K562 (cell line): Measurements from ENCODE around the gene MALAT1. TPM values are rescaled to one million over a fixed set of nuclear protein-coding genes. Genes with fewer than 3 reads are reported as not detected.

Experiments used
- BRD9 ChIP-seq: fragments of 450-650 bp; IDR thresholded peaks from 2 replicates; pipeline ENCODE4 v1.6.1; 2018; ENCODE audit warnings: low read depth; ENCODE audit not compliant: partially characterized antibody
- DDX20 ChIP-seq: fragments of 450-650 bp; IDR thresholded peaks from 2 replicates; pipeline ENCODE4 v1.6.1; 2016; ENCODE audit warnings: missing genetic modification characterization, low read depth, mild to moderate bottlenecking, missing compliant biosample characterization, moderate library complexity
- EZH2 ChIP-seq: IDR thresholded peaks from 2 replicates; pipeline ENCODE4 v1.6.1; 2012; ENCODE audit warnings: low read depth, mild to moderate bottlenecking, inconsistent platforms, low read length, borderline replicate concordance
- KDM1A ChIP-seq, 2 experiments: fragments of 450-650 bp; IDR thresholded peaks; 2 replicates each; pipeline ENCODE4 v1.6.1; 2016; ENCODE audit warnings: mild to moderate bottlenecking in 2 of 2
- MXI1 ChIP-seq: IDR thresholded peaks from 2 replicates; pipeline ENCODE4 v1.6.1; 2011; ENCODE audit warnings: low read depth, mild to moderate bottlenecking, improper control_type of control experiment, low read length
- NELFE ChIP-seq: IDR thresholded peaks from 2 replicates; pipeline ENCODE4 v1.6.1; 2011; ENCODE audit warnings: mild to moderate bottlenecking; ENCODE audit not compliant: insufficient read depth, insufficient read length
- NR1H2 ChIP-seq: sonication (generic); formaldehyde crosslinking; IDR thresholded peaks from 2 replicates; pipeline ENCODE4 v1.4.0; 2020; ENCODE audit warnings: mild to moderate bottlenecking, missing genetic modification reagents
- SREBF1 ChIP-seq: fragments of 150-350 bp; IDR thresholded peaks from 2 replicates; pipeline ENCODE4 v1.6.1; 2014; ENCODE audit warnings: antibody characterized with exemption, low read depth, low read length, borderline replicate concordance
- TBP ChIP-seq: optimal IDR thresholded peaks from 2 replicates; pipeline ENCODE3; 2011; ENCODE audit warnings: low read depth, low read length, improper control_type of control experiment
- THRAP3 ChIP-seq: fragments of 450-650 bp; IDR thresholded peaks from 2 replicates; pipeline ENCODE4 v1.6.1; 2016; ENCODE audit warnings: mild to moderate bottlenecking, inconsistent platforms, borderline replicate concordance
- ZNF384 ChIP-seq: IDR thresholded peaks from 2 replicates; pipeline ENCODE4 v1.6.1; 2012; ENCODE audit warnings: low read depth, low read length, improper control_type of control experiment
- ZNF445 ChIP-seq: fragments of 250-450 bp; sonication (Bioruptor Pico); IDR thresholded peaks from 2 replicates; pipeline ENCODE4 v1.4.0; 2020; ENCODE audit warnings: low read depth, mild to moderate bottlenecking, moderate library complexity
- ZNF778 ChIP-seq: fragments of 450-650 bp; formaldehyde crosslinking; IDR thresholded peaks from 2 replicates; pipeline ENCODE4 v1.4.0; 2020; ENCODE audit warnings: mild to moderate bottlenecking, moderate library complexity
- ZSCAN32 ChIP-seq: fragments of 450-650 bp; formaldehyde crosslinking; IDR thresholded peaks from 2 replicates; pipeline ENCODE4 v1.4.0; 2020; ENCODE audit warnings: mild to moderate bottlenecking, moderate library complexity
- polyA plus RNA-seq, 8 experiments: library from polyadenylated mRNA; depleted of rRNA in 4 of 8; stranded (reverse) in 5 of 8; unstranded in 3 of 8; fragments of >200 nt; fragmentation: Nextera tagmentation in 2 of 8; fragmentation: Illumina TruSeq in 1 of 8; extraction: Ambion mirVana in 2 of 8; extraction: Trizol in 1 of 8; gene quantifications; 2 replicates each; pipeline versions ENCODE4 v1.2.1 to v1.2.3, GENCODE V29; 2011 to 2014; ENCODE audit warnings: inconsistent platforms in 1 of 8, missing spikeins in 1 of 8
- total RNA-seq, 7 experiments: library from RNA; depleted of rRNA in 6 of 7; stranded (reverse); fragments of >200 nt in 6 of 7; fragmentation: Illumina TruSeq in 2 of 7; extraction: Trizol in 2 of 7; gene quantifications; 2 replicates each; pipeline versions ENCODE4 v1.2.1 to v1.2.3, GENCODE V29; 2011 to 2021; ENCODE audit warnings: low replicate concordance in 1 of 7
- TF ChIP-seq, protein P1 (sequence below): sonication (generic); IDR thresholded peaks from 2 replicates; pipeline ENCODE4 v1.6.1; 2016
- TF ChIP-seq, protein P2 (sequence below): fragments of 450-650 bp; IDR thresholded peaks from 2 replicates; pipeline ENCODE4 v1.7.0; 2016; ENCODE audit warnings: borderline replicate concordance
- TF ChIP-seq, protein P3 (sequence below): IDR thresholded peaks from 2 replicates; pipeline ENCODE4 v1.6.1; 2016; ENCODE audit warnings: missing genetic modification characterization, missing compliant biosample characterization
- TF ChIP-seq, protein P4 (sequence below): fragments of 450-650 bp; IDR thresholded peaks from 2 replicates; pipeline ENCODE4 v1.6.1; 2017; ENCODE audit warnings: antibody characterized with exemption
- TF ChIP-seq, protein P5 (sequence below), 2 experiments: fragments of 450-650 bp; IDR thresholded peaks; 2 replicates each; pipeline ENCODE4 v1.6.1; 2016
- TF ChIP-seq, protein P6 (sequence below): fragments of 250-450 bp; sonication (Bioruptor Pico); IDR thresholded peaks from 2 replicates; pipeline ENCODE4 v1.9.0; 2021; ENCODE audit warnings: mild to moderate bottlenecking

MALAT1 gene
- total and polyA plus RNA-seq, 9 of the 15 experiments (the other 6 are each of a cell fraction or from before 2014, with no cell fraction given) = 363 to 8,715 (median 2,351) TPM

DNA sequence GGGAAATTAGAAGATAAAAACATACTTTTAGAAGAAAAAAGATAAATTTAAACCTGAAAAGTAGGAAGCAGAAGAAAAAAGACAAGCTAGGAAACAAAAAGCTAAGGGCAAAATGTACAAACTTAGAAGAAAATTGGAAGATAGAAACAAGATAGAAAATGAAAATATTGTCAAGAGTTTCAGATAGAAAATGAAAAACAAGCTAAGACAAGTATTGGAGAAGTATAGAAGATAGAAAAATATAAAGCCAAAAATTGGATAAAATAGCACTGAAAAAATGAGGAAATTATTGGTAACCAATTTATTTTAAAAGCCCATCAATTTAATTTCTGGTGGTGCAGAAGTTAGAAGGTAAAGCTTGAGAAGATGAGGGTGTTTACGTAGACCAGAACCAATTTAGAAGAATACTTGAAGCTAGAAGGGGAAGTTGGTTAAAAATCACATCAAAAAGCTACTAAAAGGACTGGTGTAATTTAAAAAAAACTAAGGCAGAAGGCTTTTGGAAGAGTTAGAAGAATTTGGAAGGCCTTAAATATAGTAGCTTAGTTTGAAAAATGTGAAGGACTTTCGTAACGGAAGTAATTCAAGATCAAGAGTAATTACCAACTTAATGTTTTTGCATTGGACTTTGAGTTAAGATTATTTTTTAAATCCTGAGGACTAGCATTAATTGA is 1.0 kb downstream of the MALAT1 start (continued):
- TF ChIP-seq ZSCAN32 = peak; percentile 79; the same call in 1 of the 2 replicates
- TF ChIP-seq, protein P1, sequence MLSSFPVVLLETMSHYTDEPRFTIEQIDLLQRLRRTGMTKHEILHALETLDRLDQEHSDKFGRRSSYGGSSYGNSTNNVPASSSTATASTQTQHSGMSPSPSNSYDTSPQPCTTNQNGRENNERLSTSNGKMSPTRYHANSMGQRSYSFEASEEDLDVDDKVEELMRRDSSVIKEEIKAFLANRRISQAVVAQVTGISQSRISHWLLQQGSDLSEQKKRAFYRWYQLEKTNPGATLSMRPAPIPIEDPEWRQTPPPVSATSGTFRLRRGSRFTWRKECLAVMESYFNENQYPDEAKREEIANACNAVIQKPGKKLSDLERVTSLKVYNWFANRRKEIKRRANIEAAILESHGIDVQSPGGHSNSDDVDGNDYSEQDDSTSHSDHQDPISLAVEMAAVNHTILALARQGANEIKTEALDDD = no peak
- TF ChIP-seq ZNF445 (CRISPR knock-in tag) = no peak
- no peak for TF ChIP-seq TBP
- peak in 1 of 2 experiments; percentile 40; a peak in 1 of 4 replicates for TF ChIP-seq KDM1A (IDR thresholded peaks at IDR 0.05)
- TF ChIP-seq NR1H2 (CRISPR knock-in tag) = no peak
- peak; percentile 30; the same call in 1 of the 2 replicates for TF ChIP-seq THRAP3
- TF ChIP-seq, protein P2, sequence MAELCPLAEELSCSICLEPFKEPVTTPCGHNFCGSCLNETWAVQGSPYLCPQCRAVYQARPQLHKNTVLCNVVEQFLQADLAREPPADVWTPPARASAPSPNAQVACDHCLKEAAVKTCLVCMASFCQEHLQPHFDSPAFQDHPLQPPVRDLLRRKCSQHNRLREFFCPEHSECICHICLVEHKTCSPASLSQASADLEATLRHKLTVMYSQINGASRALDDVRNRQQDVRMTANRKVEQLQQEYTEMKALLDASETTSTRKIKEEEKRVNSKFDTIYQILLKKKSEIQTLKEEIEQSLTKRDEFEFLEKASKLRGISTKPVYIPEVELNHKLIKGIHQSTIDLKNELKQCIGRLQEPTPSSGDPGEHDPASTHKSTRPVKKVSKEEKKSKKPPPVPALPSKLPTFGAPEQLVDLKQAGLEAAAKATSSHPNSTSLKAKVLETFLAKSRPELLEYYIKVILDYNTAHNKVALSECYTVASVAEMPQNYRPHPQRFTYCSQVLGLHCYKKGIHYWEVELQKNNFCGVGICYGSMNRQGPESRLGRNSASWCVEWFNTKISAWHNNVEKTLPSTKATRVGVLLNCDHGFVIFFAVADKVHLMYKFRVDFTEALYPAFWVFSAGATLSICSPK = peak; percentile 94; the same call in 1 of the 2 replicates
- no peak for TF ChIP-seq BRD9
- TF ChIP-seq MXI1 = peak; percentile 50; the same call in 1 of the 2 replicates
- TF ChIP-seq, protein P3, sequence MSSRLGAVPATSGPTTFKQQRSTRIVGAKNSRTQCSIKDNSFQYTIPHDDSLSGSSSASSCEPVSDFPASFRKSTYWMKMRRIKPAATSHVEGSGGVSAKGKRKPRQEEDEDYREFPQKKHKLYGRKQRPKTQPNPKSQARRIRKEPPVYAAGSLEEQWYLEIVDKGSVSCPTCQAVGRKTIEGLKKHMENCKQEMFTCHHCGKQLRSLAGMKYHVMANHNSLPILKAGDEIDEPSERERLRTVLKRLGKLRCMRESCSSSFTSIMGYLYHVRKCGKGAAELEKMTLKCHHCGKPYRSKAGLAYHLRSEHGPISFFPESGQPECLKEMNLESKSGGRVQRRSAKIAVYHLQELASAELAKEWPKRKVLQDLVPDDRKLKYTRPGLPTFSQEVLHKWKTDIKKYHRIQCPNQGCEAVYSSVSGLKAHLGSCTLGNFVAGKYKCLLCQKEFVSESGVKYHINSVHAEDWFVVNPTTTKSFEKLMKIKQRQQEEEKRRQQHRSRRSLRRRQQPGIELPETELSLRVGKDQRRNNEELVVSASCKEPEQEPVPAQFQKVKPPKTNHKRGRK = peak; percentile 85
- no peak for TF ChIP-seq ZNF778 (CRISPR knock-in tag)
- TF ChIP-seq DDX20 (tag) = peak; percentile 31; the same call in 1 of the 2 replicates
- TF ChIP-seq ZNF384 = no peak
- no peak for TF ChIP-seq EZH2
- no peak for TF ChIP-seq NELFE
- TF ChIP-seq, protein P4, sequence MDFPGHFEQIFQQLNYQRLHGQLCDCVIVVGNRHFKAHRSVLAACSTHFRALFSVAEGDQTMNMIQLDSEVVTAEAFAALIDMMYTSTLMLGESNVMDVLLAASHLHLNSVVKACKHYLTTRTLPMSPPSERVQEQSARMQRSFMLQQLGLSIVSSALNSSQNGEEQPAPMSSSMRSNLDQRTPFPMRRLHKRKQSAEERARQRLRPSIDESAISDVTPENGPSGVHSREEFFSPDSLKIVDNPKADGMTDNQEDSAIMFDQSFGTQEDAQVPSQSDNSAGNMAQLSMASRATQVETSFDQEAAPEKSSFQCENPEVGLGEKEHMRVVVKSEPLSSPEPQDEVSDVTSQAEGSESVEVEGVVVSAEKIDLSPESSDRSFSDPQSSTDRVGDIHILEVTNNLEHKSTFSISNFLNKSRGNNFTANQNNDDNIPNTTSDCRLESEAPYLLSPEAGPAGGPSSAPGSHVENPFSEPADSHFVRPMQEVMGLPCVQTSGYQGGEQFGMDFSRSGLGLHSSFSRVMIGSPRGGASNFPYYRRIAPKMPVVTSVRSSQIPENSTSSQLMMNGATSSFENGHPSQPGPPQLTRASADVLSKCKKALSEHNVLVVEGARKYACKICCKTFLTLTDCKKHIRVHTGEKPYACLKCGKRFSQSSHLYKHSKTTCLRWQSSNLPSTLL = peak; percentile 64; the same call in 1 of the 2 replicates
- no peak for TF ChIP-seq SREBF1
- TF ChIP-seq, protein P5, sequence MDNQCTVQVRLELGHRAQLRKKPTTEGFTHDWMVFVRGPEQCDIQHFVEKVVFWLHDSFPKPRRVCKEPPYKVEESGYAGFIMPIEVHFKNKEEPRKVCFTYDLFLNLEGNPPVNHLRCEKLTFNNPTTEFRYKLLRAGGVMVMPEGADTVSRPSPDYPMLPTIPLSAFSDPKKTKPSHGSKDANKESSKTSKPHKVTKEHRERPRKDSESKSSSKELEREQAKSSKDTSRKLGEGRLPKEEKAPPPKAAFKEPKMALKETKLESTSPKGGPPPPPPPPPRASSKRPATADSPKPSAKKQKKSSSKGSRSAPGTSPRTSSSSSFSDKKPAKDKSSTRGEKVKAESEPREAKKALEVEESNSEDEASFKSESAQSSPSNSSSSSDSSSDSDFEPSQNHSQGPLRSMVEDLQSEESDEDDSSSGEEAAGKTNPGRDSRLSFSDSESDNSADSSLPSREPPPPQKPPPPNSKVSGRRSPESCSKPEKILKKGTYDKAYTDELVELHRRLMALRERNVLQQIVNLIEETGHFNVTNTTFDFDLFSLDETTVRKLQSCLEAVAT (IDR thresholded peaks at IDR 0.05) = peak; percentile 99; a peak in 3 of 4 replicates
- TF ChIP-seq, protein P6, sequence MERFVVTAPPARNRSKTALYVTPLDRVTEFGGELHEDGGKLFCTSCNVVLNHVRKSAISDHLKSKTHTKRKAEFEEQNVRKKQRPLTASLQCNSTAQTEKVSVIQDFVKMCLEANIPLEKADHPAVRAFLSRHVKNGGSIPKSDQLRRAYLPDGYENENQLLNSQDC (CRISPR knock-in tag) = peak; percentile 82; the same call in 1 of the 2 replicates
